Limb (tissue), 2 donors: Measurements from ENCODE around the gene USP37.

Experiments used
- DNase-seq, 2 donors: peaks; one replicate each; pipeline ENCODE4 v3.0.0-alpha.2; 2016; ENCODE audit errors: extremely low spot score in 2 of 2

USP37 gene

GRCh38 chr2:218568190-218569037 is at the start of gene USP37, which contains the start of gene CNOT9:
USP37 (minus strand) TSS chr2:218568351; CDS start chr2:218558653, 9,698 bp downstream.
CNOT9 (plus strand) TSS chr2:218568839; CDS start chr2:218568955, 116 bp downstream.
- DNase-seq: peak; percentile 99 to 100

- DNase-seq: no peak
Measured at GRCh38 chr2:218615868-218616315, 47.7 kb upstream of the USP37 start.

- peak; percentile 53 to 55 for DNase-seq
Measured at GRCh38 chr2:218607436-218608115, 39.4 kb upstream of the USP37 start, which contains the start of gene PLCD4. PLCD4 (plus strand) TSS chr2:218607899; CDS start chr2:218615740, 7,841 bp downstream.

GRCh38 chr2:218605432-218605831 is 37.3 kb upstream of the USP37 start:
- peak; percentile 68 to 80 for DNase-seq

GRCh38 chr2:218585541-218585940 is 17.4 kb upstream of the USP37 start:
- no peak for DNase-seq

- no peak for DNase-seq
Measured at GRCh38 chr2:218583983-218584850, 16.1 kb upstream of the USP37 start.

GRCh38 chr2:218582076-218582475 is 13.9 kb upstream of the USP37 start:
- no peak for DNase-seq

- no peak for DNase-seq
Measured at GRCh38 chr2:218578272-218578877, 10.2 kb upstream of the USP37 start.

- no peak for DNase-seq
Measured at GRCh38 chr2:218577482-218578220, 9.5 kb upstream of the USP37 start.

- DNase-seq: no peak
Measured at GRCh38 chr2:218576854-218577253, 8.7 kb upstream of the USP37 start.

GRCh38 chr2:218570850-218571249 is 2.7 kb upstream of the USP37 start:
- DNase-seq: no peak

- DNase-seq: peak in 1 of 2 donors; percentile 24
Measured at GRCh38 chr2:218569661-218570500, 1.7 kb upstream of the USP37 start.

GRCh38 chr2:218569038-218569431 is 884 bp upstream of the USP37 start:
- DNase-seq: peak in 1 of 2 donors; percentile 13

- no peak for DNase-seq
Measured at GRCh38 chr2:218567797-218568189, 358 bp downstream of the USP37 start.

- no peak for DNase-seq
Measured at GRCh38 chr2:218566296-218566695, 1.9 kb downstream of the USP37 start.

- no peak for DNase-seq
Measured at GRCh38 chr2:218564056-218564455, 4.1 kb downstream of the USP37 start.

GRCh38 chr2:218558986-218559385 is 9.2 kb downstream of the USP37 start:
- DNase-seq: no peak

GRCh38 chr2:218557941-218558340 is 10.2 kb downstream of the USP37 start:
- no peak for DNase-seq

GRCh38 chr2:218555527-218555926 is 12.6 kb downstream of the USP37 start:
- DNase-seq: no peak
